SK-N-SH (cell line): ENCODE results near the gene INPP5A. TPM values are rescaled to one million over a fixed set of nuclear protein-coding genes. Genes with fewer than 3 reads are reported as not detected.

Source experiments
- CTCF ChIA-PET: fragments of 300-600, 350-600 bp; formaldehyde crosslinking; extraction: SDS; loops from one replicate; lab custom pipeline; 2021; lab: Yijun Ruan, JAX
- POLR2A ChIA-PET: fragments of 350-600 bp; sonication (Branson Sonifier 250); formaldehyde crosslinking; extraction: SDS; loops from one replicate; lab custom pipeline; 2020; ENCODE audit warnings: antibody characterized with exemption, inconsistent platforms; lab: Yijun Ruan, JAX
- DNase-seq: peaks from one replicate; pipeline ENCODE4 v3.0.0; 2012
- H2AFZ ChIP-seq: fragments of 200-600 bp; sonication (generic); 2 replicates; pipeline ENCODE4 v1.8.1; 2016; ENCODE audit warnings: antibody characterized with exemption, mild to moderate bottlenecking, low read depth
- H3F3A ChIP-seq: fragments of 200-600 bp; sonication (generic); replicated peaks from 2 replicates; pipeline ENCODE3; 2016; ENCODE audit warnings: antibody characterized with exemption, mild to moderate bottlenecking; ENCODE audit not compliant: insufficient read depth
- H3K27ac ChIP-seq, 2 experiments: fragments of 200-500 bp in 1 of 2; fragments of 200-600 bp in 1 of 2; sonication (Bioruptor generic) in 1 of 2; sonication (generic), shearing (Covaris generic) in 1 of 2; 2 replicates each; pipeline versions ENCODE4 v1.5.1 to v1.6.1; 2014 to 2016; ENCODE audit warnings: low read depth in 2 of 2, inconsistent platforms in 1 of 2, low read length in 1 of 2, mild to moderate bottlenecking in 1 of 2, mixed read lengths in 1 of 2
- H3K27me3 ChIP-seq: fragments of 200-600 bp; sonication (generic), shearing (Covaris generic); 2 replicates; pipeline ENCODE4 v1.6.1; 2016; ENCODE audit warnings: mixed run types; ENCODE audit not compliant: insufficient read depth
- H3K36me3 ChIP-seq, 2 experiments: fragments of 200-500 bp in 1 of 2; fragments of 200-600 bp in 1 of 2; sonication (Bioruptor generic) in 1 of 2; sonication (generic) in 1 of 2; replicated peaks in 1 of 2; 2 replicates each; pipeline versions ENCODE3 to v1.5.1; 2014 to 2016; ENCODE audit warnings: low read length in 1 of 2, mild to moderate bottlenecking in 1 of 2; ENCODE audit not compliant: insufficient read depth in 2 of 2, control insufficient read depth in 1 of 2
- H3K4me1 ChIP-seq, 2 experiments: fragments of 200-500 bp in 1 of 2; fragments of 200-600 bp in 1 of 2; sonication (Bioruptor generic) in 1 of 2; sonication (generic), shearing (Covaris generic) in 1 of 2; 2 replicates each; pipeline versions ENCODE4 v1.5.1 to v1.6.1; 2014 to 2016; ENCODE audit warnings: low read depth in 1 of 2, low read length in 1 of 2, mixed run types in 1 of 2; ENCODE audit not compliant: insufficient read depth in 2 of 2, control insufficient read depth in 1 of 2
- H3K4me2 ChIP-seq: fragments of 200-600 bp; sonication (generic), shearing (Covaris generic); 2 replicates; pipeline ENCODE4 v1.6.1; 2017; ENCODE audit warnings: mixed run types
- H3K4me3 ChIP-seq, 2 experiments: fragments of 200-500 bp in 1 of 2; fragments of 200-600 bp in 1 of 2; sonication (Bioruptor generic) in 1 of 2; sonication (generic), shearing (Covaris generic) in 1 of 2; 2 replicates each; pipeline versions ENCODE4 v1.5.1 to v1.8.1; 2014 to 2016; ENCODE audit warnings: low read depth in 2 of 2, inconsistent platforms in 1 of 2, low read length in 1 of 2, mild to moderate bottlenecking in 1 of 2, mixed read lengths in 1 of 2, moderate library complexity in 1 of 2
- H3K79me2 ChIP-seq: fragments of 200-600 bp; sonication (generic); 2 replicates; pipeline ENCODE4 v1.8.1; 2017; ENCODE audit warnings: mild to moderate bottlenecking; ENCODE audit not compliant: insufficient read depth
- H3K9ac ChIP-seq: fragments of 200-600 bp; sonication (generic); 2 replicates; pipeline ENCODE4 v1.6.1; 2017; ENCODE audit warnings: mixed run types
- H3K9me2 ChIP-seq: fragments of 200-600 bp; sonication (generic); 2 replicates; pipeline ENCODE4 v1.6.1; 2017; ENCODE audit warnings: mixed run types
- H3K9me3 ChIP-seq: fragments of 200-600 bp; sonication (generic); 2 replicates; pipeline ENCODE4 v1.6.1; 2017; ENCODE audit warnings: mixed run types, mild to moderate bottlenecking, moderate library complexity
- H4K20me1 ChIP-seq: fragments of 200-600 bp; sonication (generic); 2 replicates; pipeline ENCODE4 v1.6.1; 2017; ENCODE audit warnings: mild to moderate bottlenecking, mixed run types; ENCODE audit not compliant: insufficient read depth
- CTCF ChIP-seq: fragments of 200-600 bp; sonication (generic); IDR thresholded peaks from 2 replicates; pipeline ENCODE4 v1.6.1; 2017; ENCODE audit warnings: antibody characterized with exemption, mild to moderate bottlenecking, moderate library complexity
- EP300 ChIP-seq, 2 experiments: IDR thresholded peaks; 2 replicates each; pipeline versions ENCODE4 v1.4.0 to v1.6.1; 2012; ENCODE audit warnings: borderline replicate concordance in 1 of 2, low read depth in 1 of 2, low read length in 1 of 2
- EZH2phosphoT487 ChIP-seq: fragments of 200-600 bp; sonication (generic); IDR thresholded peaks from 2 replicates; pipeline ENCODE4 v1.6.1; 2017; ENCODE audit warnings: low read depth, mixed run types, mild to moderate bottlenecking, antibody characterized with exemption, moderate library complexity, borderline replicate concordance
- FOSL2 ChIP-seq: IDR thresholded peaks from 2 replicates; pipeline ENCODE4 v1.4.0; 2012; ENCODE audit warnings: low read depth, mild to moderate bottlenecking, moderate library complexity, borderline replicate concordance
- FOXJ3 ChIP-seq: sonication (generic); formaldehyde crosslinking; IDR thresholded peaks from 2 replicates; pipeline ENCODE4 v1.5.1; 2020; ENCODE audit warnings: mild to moderate bottlenecking, missing genetic modification reagents
- IRF3 ChIP-seq: fragments of 150-350 bp; IDR thresholded peaks from 2 replicates; pipeline ENCODE4 v1.6.1; 2016; ENCODE audit warnings: mild to moderate bottlenecking, low read depth, low read length
- PBX3 ChIP-seq: IDR thresholded peaks from 2 replicates; pipeline ENCODE4; 2012
- RAD21 ChIP-seq: IDR thresholded peaks from 2 replicates; pipeline ENCODE4 v1.6.1; 2012; ENCODE audit warnings: mild to moderate bottlenecking, low read length
- RCOR1 ChIP-seq: fragments of 150-350 bp; IDR thresholded peaks from 2 replicates; pipeline ENCODE4 v1.6.1; 2017; ENCODE audit warnings: antibody characterized with exemption, low read length
- RXRA ChIP-seq: IDR thresholded peaks from 2 replicates; pipeline ENCODE4 v1.4.0; 2012; ENCODE audit warnings: low read depth, mild to moderate bottlenecking, borderline replicate concordance
- SIN3A ChIP-seq: IDR thresholded peaks from 2 replicates; pipeline ENCODE4 v1.6.1; 2012; ENCODE audit warnings: low read depth, mild to moderate bottlenecking, low read length, moderate library complexity, borderline replicate concordance
- WGBS: methylation state at CpG from one replicate; pipeline ENCODE4 v1.1.6; 2017; ENCODE audit warnings: low lambda C conversion rate; 5-methylcytosine and 5-hydroxymethylcytosine counted together
- polyA plus RNA-seq, 3 experiments: library from polyadenylated mRNA; depleted of rRNA; stranded (reverse); fragments of >200 nt; gene quantifications; 2 replicates each; pipeline ENCODE4 v1.2.3, GENCODE V29; 2012
- TF ChIP-seq, protein P1 (sequence below): IDR thresholded peaks from 2 replicates; pipeline ENCODE4 v1.6.1; 2012; ENCODE audit warnings: mild to moderate bottlenecking, low read depth, low read length, moderate library complexity

Gene INPP5A
- polyA plus RNA-seq, 1 of the 3 experiments (the other 2 are of a cell fraction), result 12.0 TPM

- peaks cover 4% of the 10 kb centered on the region; the same call in 1 of the 2 replicates for H3K9me3 ChIP-seq
- CTCF ChIA-PET, result interaction anchor here (1.4 to 1.6 kb wide), 2 partner anchors 12 to 16 kb away, joined by 4 to 5 read pairs; no protein-coding TSS in a partner anchor
- H3K79me2 ChIP-seq, result peaks cover 24% of the 10 kb centered on the region
- no peak overlapping the region for H3K27ac ChIP-seq
- H4K20me1 ChIP-seq, result 0 out of 2 replicates have a peak, but pooled peaks cover 4% of the 10 kb centered on the region
- H3K4me1 ChIP-seq, result peaks cover 8 to 33% of the 10 kb centered on the region in 2 experiments; a peak in 2 of 4 replicates
- no peaks in the 10 kb centered on the region for H3K27me3 ChIP-seq
- DNase-seq, result no peak
- 94% methylated on average over 16 of the region's 18 CpGs for WGBS
- no peak for TF ChIP-seq FOXJ3 (CRISPR knock-in tag)
- no peak for TF ChIP-seq RCOR1
- TF ChIP-seq, protein P1, sequence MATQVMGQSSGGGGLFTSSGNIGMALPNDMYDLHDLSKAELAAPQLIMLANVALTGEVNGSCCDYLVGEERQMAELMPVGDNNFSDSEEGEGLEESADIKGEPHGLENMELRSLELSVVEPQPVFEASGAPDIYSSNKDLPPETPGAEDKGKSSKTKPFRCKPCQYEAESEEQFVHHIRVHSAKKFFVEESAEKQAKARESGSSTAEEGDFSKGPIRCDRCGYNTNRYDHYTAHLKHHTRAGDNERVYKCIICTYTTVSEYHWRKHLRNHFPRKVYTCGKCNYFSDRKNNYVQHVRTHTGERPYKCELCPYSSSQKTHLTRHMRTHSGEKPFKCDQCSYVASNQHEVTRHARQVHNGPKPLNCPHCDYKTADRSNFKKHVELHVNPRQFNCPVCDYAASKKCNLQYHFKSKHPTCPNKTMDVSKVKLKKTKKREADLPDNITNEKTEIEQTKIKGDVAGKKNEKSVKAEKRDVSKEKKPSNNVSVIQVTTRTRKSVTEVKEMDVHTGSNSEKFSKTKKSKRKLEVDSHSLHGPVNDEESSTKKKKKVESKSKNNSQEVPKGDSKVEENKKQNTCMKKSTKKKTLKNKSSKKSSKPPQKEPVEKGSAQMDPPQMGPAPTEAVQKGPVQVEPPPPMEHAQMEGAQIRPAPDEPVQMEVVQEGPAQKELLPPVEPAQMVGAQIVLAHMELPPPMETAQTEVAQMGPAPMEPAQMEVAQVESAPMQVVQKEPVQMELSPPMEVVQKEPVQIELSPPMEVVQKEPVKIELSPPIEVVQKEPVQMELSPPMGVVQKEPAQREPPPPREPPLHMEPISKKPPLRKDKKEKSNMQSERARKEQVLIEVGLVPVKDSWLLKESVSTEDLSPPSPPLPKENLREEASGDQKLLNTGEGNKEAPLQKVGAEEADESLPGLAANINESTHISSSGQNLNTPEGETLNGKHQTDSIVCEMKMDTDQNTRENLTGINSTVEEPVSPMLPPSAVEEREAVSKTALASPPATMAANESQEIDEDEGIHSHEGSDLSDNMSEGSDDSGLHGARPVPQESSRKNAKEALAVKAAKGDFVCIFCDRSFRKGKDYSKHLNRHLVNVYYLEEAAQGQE, result no peak
- no peak for TF ChIP-seq RAD21
- TF ChIP-seq IRF3, result no peak
- no peak for TF ChIP-seq PBX3
- no peak for TF ChIP-seq FOSL2
- TF ChIP-seq EZH2phosphoT487, result no peak
- TF ChIP-seq SIN3A, result no peak
- no peak for TF ChIP-seq RXRA
- no peak for TF ChIP-seq EP300 (IDR thresholded peaks at IDR 0.05; ENCODE audit: borderline replicate concordance in 1 of 2, low read depth in 1 of 2, low read length in 1 of 2)
- no peak for TF ChIP-seq CTCF
- TF ChIP-seq, all 33 proteins: peak for 0
- Histone ChIP-seq H3K9me2 (no peaks in the 10 kb centered on the region), H3K4me3 (no peak overlapping the region; a peak in 1 of 4 replicates), H2AFZ (no peak overlapping the region), H3K36me3 (peaks cover 0 to 10% of the 10 kb centered on the region in 2 experiments), H3F3A (peaks cover 9% of the 10 kb centered on the region), H3K9ac (no peak overlapping the region), H3K4me2 (no peak overlapping the region)
- POLR2A ChIA-PET, result no interaction called here
Observed at GRCh38 chr10:132535065-132535651, 2.4 kb upstream of the INPP5A start.
